ENCODE measurements around the gene ADCYAP1.

- no peak for TF ChIP-seq CTCF (IDR thresholded peaks at IDR 0.05)
- TF ChIP-seq EZH2 (IDR thresholded peaks at IDR 0.05; ENCODE audit: borderline replicate concordance, insufficient read depth, low read depth, low read length, poor library complexity, severe bottlenecking): no peak
Observed at GRCh38 chr18:902229-902628, 2.4 kb upstream of the ADCYAP1 start.

Measured in B cell (primary cell).